ENCODE data around the gene NOP14.

GRCh38 chr4:2996415-2996814 lies 33.2 kb upstream of the NOP14 start:
- no peak for TF ChIP-seq CTCF (IDR thresholded peaks at IDR 0.05; ENCODE audit: insufficient read depth, low read depth, low read length)
- TF ChIP-seq EZH2 (IDR thresholded peaks at IDR 0.05; ENCODE audit: insufficient read depth, low read length): no peak
